IMR-90 (cell line): ENCODE results near the gene ZNF519. TPM values are rescaled to one million over a fixed set of nuclear protein-coding genes. Genes with fewer than 3 reads are reported as not detected.

ENCODE experiments used
- ATAC-seq: fragments of 200-7000 bp; cut with Tn5 transposase; 2 replicates; pipeline ENCODE4 v1.9.1; 2020; ENCODE audit warnings: low read depth, mild to moderate bottlenecking, moderate library complexity
- BruUV-seq: library from RNA; stranded (reverse); fragments of 400-500 nt; replicated peaks from 2 replicates; lab custom pipeline; 2021; lab: Mats Ljungman, UMichigan
- CTCF ChIA-PET: fragments of 300-600 bp; formaldehyde crosslinking; extraction: SDS; loops from one replicate; lab custom pipeline; 2021; ENCODE audit warnings: antibody characterized with exemption; lab: Yijun Ruan, JAX
- POLR2A ChIA-PET: fragments of 300-600 bp; sonication (Branson Sonifier 250); formaldehyde crosslinking; loops from one replicate; lab custom pipeline; 2022; ENCODE audit warnings: antibody characterized with exemption; ENCODE audit not compliant: unreplicated experiment; lab: Charles Lee
- DNase-seq: peaks from one replicate; pipeline ENCODE4 v3.0.0; 2013
- H2AFZ ChIP-seq: replicated peaks from 2 replicates; pipeline ENCODE3; 2013; ENCODE audit warnings: low read length, mild to moderate bottlenecking; ENCODE audit not compliant: poor library complexity
- H2AK5ac ChIP-seq: 2 replicates; pipeline ENCODE4 v1.6.1; 2013; ENCODE audit warnings: low read depth, low read length, inconsistent platforms
- H2AK9ac ChIP-seq: replicated peaks from 2 replicates; pipeline ENCODE3; 2013; ENCODE audit warnings: mild to moderate bottlenecking, low read depth, low read length, moderate library complexity; ENCODE audit not compliant: poor library complexity
- H2BK120ac ChIP-seq: 2 replicates; pipeline ENCODE4 v1.6.1; 2013; ENCODE audit warnings: low read depth, low read length, inconsistent platforms
- H2BK15ac ChIP-seq: 3 replicates; pipeline ENCODE4 v1.6.1; 2013; ENCODE audit warnings: low read depth, low read length, inconsistent platforms
- H2BK20ac ChIP-seq: 2 replicates; pipeline ENCODE4 v1.6.1; 2013; ENCODE audit warnings: low read depth, mild to moderate bottlenecking, inconsistent platforms, low read length, moderate library complexity
- H2BK5ac ChIP-seq: 2 replicates; pipeline ENCODE4 v1.6.1; 2013; ENCODE audit warnings: mild to moderate bottlenecking, low read depth, low read length, inconsistent platforms; ENCODE audit not compliant: poor library complexity, severe bottlenecking
- H3K14ac ChIP-seq: replicated peaks from 2 replicates; pipeline ENCODE4 v1.6.1; 2013; ENCODE audit warnings: low read depth, low read length, inconsistent platforms
- H3K18ac ChIP-seq: 2 replicates; pipeline ENCODE4 v1.6.1; 2013; ENCODE audit warnings: low read depth, low read length, control low read depth
- H3K23ac ChIP-seq: 2 replicates; pipeline ENCODE4 v1.6.1; 2013; ENCODE audit warnings: low read depth, low read length, inconsistent platforms
- H3K27ac ChIP-seq: 2 replicates; pipeline ENCODE4 v1.5.1; 2013; ENCODE audit warnings: mild to moderate bottlenecking, control low read depth, low read length; ENCODE audit not compliant: insufficient read depth
- H3K27me3 ChIP-seq: 2 replicates; pipeline ENCODE4 v1.6.1; 2013; ENCODE audit warnings: low read length; ENCODE audit not compliant: control insufficient read depth, insufficient read depth
- H3K36me3 ChIP-seq: 2 replicates; pipeline ENCODE4 v1.6.1; 2013; ENCODE audit warnings: low read length, mixed read lengths; ENCODE audit not compliant: control insufficient read depth, insufficient read depth
- H3K4ac ChIP-seq: 2 replicates; pipeline ENCODE4 v1.6.1; 2013; ENCODE audit warnings: low read depth, low read length, inconsistent platforms
- H3K4me1 ChIP-seq: 2 replicates; pipeline ENCODE4 v1.6.1; 2013; ENCODE audit warnings: low read length, mixed read lengths; ENCODE audit not compliant: control insufficient read depth, insufficient read depth
- H3K4me2 ChIP-seq: 2 replicates; pipeline ENCODE4 v1.6.1; 2013; ENCODE audit warnings: low read depth, mild to moderate bottlenecking, control low read depth, low read length, moderate library complexity
- H3K4me3 ChIP-seq: 2 replicates; pipeline ENCODE4 v1.5.1; 2013; ENCODE audit warnings: low read depth, mild to moderate bottlenecking, control low read depth, low read length, moderate library complexity; ENCODE audit not compliant: insufficient read depth
- H3K56ac ChIP-seq: 2 replicates; pipeline ENCODE4 v1.6.1; 2013; ENCODE audit warnings: low read length, inconsistent platforms; ENCODE audit not compliant: insufficient read depth; ENCODE audit errors: extremely low read depth
- H3K79me1 ChIP-seq, 2 experiments: 2 replicates each; pipeline ENCODE4 v1.6.1; 2013; ENCODE audit warnings: low read length in 2 of 2, inconsistent platforms in 1 of 2, low read depth in 1 of 2
- H3K9ac ChIP-seq: 2 replicates; pipeline ENCODE4 v1.6.1; 2013; ENCODE audit warnings: low read depth, low read length, control low read depth
- H3K9me1 ChIP-seq: 2 replicates; pipeline ENCODE4 v1.6.1; 2013; ENCODE audit warnings: low read length, inconsistent platforms; ENCODE audit not compliant: insufficient read depth
- H3K9me3 ChIP-seq: 2 replicates; pipeline ENCODE4 v1.6.1; 2013; ENCODE audit warnings: low read length; ENCODE audit not compliant: control insufficient read depth, insufficient read depth
- H4K20me1 ChIP-seq: 2 replicates; pipeline ENCODE4 v1.6.1; 2013; ENCODE audit warnings: low read length, inconsistent platforms; ENCODE audit not compliant: insufficient read depth
- H4K5ac ChIP-seq: 2 replicates; pipeline ENCODE4 v1.6.1; 2013; ENCODE audit warnings: mild to moderate bottlenecking, low read depth, low read length, control low read depth
- H4K8ac ChIP-seq, 2 experiments: 2 replicates each; pipeline ENCODE4 v1.6.1; 2013; ENCODE audit warnings: low read depth in 2 of 2, low read length in 2 of 2, control low read depth in 1 of 2, inconsistent platforms in 1 of 2
- H4K91ac ChIP-seq: 2 replicates; pipeline ENCODE4 v1.6.1; 2013; ENCODE audit warnings: low read depth, low read length, inconsistent platforms; ENCODE audit not compliant: insufficient read depth
- BHLHE40 ChIP-seq: fragments of 150-350 bp; IDR thresholded peaks from 2 replicates; pipeline ENCODE4 v1.6.1; 2016; ENCODE audit warnings: mild to moderate bottlenecking, low read depth, low read length
- CHD1 ChIP-seq: IDR thresholded peaks from 2 replicates; pipeline ENCODE4 v1.6.1; 2012; ENCODE audit warnings: low read depth, low read length, improper control_type of control experiment
- MAZ ChIP-seq: IDR thresholded peaks from 2 replicates; pipeline ENCODE4 v1.6.1; 2012; ENCODE audit warnings: low read depth, mild to moderate bottlenecking, low read length, improper control_type of control experiment, moderate library complexity, borderline replicate concordance
- NFE2L2 ChIP-seq: fragments of 150-350 bp; IDR thresholded peaks from 2 replicates; pipeline ENCODE4 v1.6.1; 2016; ENCODE audit warnings: low read depth, mild to moderate bottlenecking, low read length
- RCOR1 ChIP-seq: IDR thresholded peaks from 2 replicates; pipeline ENCODE4 v1.6.1; 2012; ENCODE audit warnings: mild to moderate bottlenecking, low read length, improper control_type of control experiment; ENCODE audit not compliant: insufficient replicate concordance
- RFX5 ChIP-seq: IDR thresholded peaks from 2 replicates; pipeline ENCODE4 v1.8.0; 2012; ENCODE audit warnings: low read depth, mild to moderate bottlenecking, low read length, moderate library complexity
- SMC3 ChIP-seq: fragments of 150-350 bp; IDR thresholded peaks from 2 replicates; pipeline ENCODE4 v1.6.1; 2016; ENCODE audit warnings: low read depth, mild to moderate bottlenecking, antibody characterized with exemption, low read length, moderate library complexity
- WGBS, 2 experiments: methylation state at CpG; one replicate each; pipeline versions ENCODE4 v1.1.5 to v1.1.7; 2013; ENCODE audit warnings: missing lambda C conversion rate in 2 of 2; ENCODE audit not compliant: insufficient read length in 1 of 2; ENCODE audit errors: extremely low coverage in 2 of 2; 5-methylcytosine and 5-hydroxymethylcytosine counted together
- dilution Hi-C: fragments of 300-500 bp; cut with HindIII; formaldehyde crosslinking; loops from one replicate; pipeline ENCODE4 v1.14.3; 2018; ENCODE audit warnings: low sequenced_read_pairs; ENCODE audit not compliant: unreplicated experiment
- in situ Hi-C: fragments of 300-500 bp; cut with MboI; formaldehyde crosslinking; loops from 3 replicates; pipeline ENCODE4 v1.14.3; 2019; ENCODE audit warnings: low sequenced_read_pairs, inconsistent platforms, mixed read lengths
- intact Hi-C: fragments of 100-400 bp; cut with micrococcal nuclease; formaldehyde crosslinking; loops from 2 replicates; pipeline ENCODE4 v1.10.0; 2022
- polyA plus RNA-seq, 3 experiments: library from polyadenylated mRNA; depleted of rRNA; stranded (reverse); fragments of >200 nt; gene quantifications; 2 replicates each; pipeline ENCODE4 v1.2.3, GENCODE V29; 2012; ENCODE audit warnings: low replicate concordance in 1 of 3
- total RNA-seq: library from RNA; depleted of rRNA; stranded (reverse); fragments of >200 nt; gene quantifications from 2 replicates; pipeline ENCODE4 v1.2.3, GENCODE V29; 2012
- TF ChIP-seq, protein P1 (sequence below): fragments of 150-350 bp; IDR thresholded peaks from 2 replicates; pipeline ENCODE4 v1.6.1; 2016; ENCODE audit warnings: low read depth, mild to moderate bottlenecking, low read length, moderate library complexity, borderline replicate concordance
- TF ChIP-seq, protein P2 (sequence below): fragments of 150-350 bp; IDR thresholded peaks from 2 replicates; pipeline ENCODE4 v1.6.1; 2017; ENCODE audit warnings: mild to moderate bottlenecking, antibody characterized with exemption, low read length, low read depth
- TF ChIP-seq, protein P3 (sequence below): conservative IDR thresholded peaks from 2 replicates; pipeline ENCODE4 v1.5.1; 2012; ENCODE audit warnings: mild to moderate bottlenecking, low read depth, low read length, improper control_type of control experiment

Gene ZNF519
- total and polyA plus RNA-seq, 2 of the 4 experiments (the other 2 are of a cell fraction), result 2.3 to 4.7 TPM

DNA sequence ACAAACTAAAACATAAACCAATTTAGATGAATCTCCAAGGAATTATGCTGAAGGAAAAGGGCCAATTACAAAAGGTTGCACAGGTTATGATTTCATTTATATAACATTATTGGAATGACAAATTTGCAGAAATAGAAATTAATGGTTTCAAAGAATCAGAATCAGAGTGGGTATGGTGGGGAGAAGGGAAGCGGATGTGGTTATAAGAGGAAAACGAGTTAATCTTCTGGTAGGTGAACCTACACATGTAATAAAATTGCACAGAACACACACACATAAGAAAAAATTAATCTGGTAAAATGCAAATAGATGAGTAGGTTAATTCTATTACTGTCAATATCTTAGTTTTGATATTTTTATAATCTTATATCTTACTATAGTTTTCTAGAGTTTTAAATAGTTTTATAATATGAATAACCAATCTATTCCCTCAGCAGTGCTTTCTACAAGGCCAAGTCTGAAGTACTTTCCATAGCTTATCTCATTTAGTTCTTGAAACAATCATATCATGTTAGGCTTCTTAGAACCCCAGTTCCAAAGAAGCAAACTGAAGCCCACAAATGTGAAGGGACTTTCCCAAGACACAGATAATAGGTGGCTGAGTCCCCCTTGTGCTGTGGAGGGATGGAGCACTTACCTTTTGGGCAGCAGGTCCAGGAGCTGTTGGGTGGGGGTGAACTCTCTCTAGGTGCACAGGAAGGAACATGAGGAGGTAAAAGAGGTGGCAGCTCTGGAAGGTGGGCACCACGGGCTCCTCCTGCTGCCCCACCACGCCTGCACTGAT lies 31.5 kb downstream of the ZNF519 start:
- Histone ChIP-seq H3K18ac (no peak overlapping the region), H3K23ac (no peak overlapping the region), H2BK5ac (no peak overlapping the region), H3K4me3 (no peak overlapping the region), H3K79me1 (no peaks in the 10 kb centered on the region), H3K36me3 (0 out of 2 replicates have a peak, but pooled peaks cover 2% of the 10 kb centered on the region), H3K9ac (no peak overlapping the region), H2BK120ac (no peak overlapping the region), H3K9me3 (no peaks in the 10 kb centered on the region), H2BK15ac (no peak overlapping the region), H2AK9ac (no peak overlapping the region), H2AFZ (no peak overlapping the region), H3K4me1 (no peaks in the 10 kb centered on the region), H3K27me3 (no peaks in the 10 kb centered on the region), H4K8ac (no peak overlapping the region), H3K14ac (no peak overlapping the region), H3K4me2 (no peak overlapping the region), H4K5ac (no peak overlapping the region), H3K4ac (no peak overlapping the region), H4K91ac (no peak overlapping the region), H3K27ac (no peak overlapping the region), H3K56ac (no peak overlapping the region), H2AK5ac (no peak overlapping the region), H2BK20ac (no peak overlapping the region), H3K9me1 (no peaks in the 10 kb centered on the region), H4K20me1 (no peaks in the 10 kb centered on the region)
- ATAC-seq (no peak), DNase-seq (no peak)
- intact Hi-C loops (no loop called here), dilution Hi-C loops (no loop called here), in situ Hi-C loops (no loop called here)
- WGBS, 2 experiments, result 100% methylated on average over 1 of the region's 4 CpGs; no CpG with 5 or more reads in 1 of the 2 experiments
- TF ChIP-seq, protein P1, sequence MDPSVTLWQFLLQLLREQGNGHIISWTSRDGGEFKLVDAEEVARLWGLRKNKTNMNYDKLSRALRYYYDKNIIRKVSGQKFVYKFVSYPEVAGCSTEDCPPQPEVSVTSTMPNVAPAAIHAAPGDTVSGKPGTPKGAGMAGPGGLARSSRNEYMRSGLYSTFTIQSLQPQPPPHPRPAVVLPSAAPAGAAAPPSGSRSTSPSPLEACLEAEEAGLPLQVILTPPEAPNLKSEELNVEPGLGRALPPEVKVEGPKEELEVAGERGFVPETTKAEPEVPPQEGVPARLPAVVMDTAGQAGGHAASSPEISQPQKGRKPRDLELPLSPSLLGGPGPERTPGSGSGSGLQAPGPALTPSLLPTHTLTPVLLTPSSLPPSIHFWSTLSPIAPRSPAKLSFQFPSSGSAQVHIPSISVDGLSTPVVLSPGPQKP, result no peak
- TF ChIP-seq SMC3, result no peak
- TF ChIP-seq, protein P2, sequence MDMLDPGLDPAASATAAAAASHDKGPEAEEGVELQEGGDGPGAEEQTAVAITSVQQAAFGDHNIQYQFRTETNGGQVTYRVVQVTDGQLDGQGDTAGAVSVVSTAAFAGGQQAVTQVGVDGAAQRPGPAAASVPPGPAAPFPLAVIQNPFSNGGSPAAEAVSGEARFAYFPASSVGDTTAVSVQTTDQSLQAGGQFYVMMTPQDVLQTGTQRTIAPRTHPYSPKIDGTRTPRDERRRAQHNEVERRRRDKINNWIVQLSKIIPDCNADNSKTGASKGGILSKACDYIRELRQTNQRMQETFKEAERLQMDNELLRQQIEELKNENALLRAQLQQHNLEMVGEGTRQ, result no peak
- no peak for TF ChIP-seq CHD1
- TF ChIP-seq NFE2L2, result no peak
- TF ChIP-seq, protein P3, sequence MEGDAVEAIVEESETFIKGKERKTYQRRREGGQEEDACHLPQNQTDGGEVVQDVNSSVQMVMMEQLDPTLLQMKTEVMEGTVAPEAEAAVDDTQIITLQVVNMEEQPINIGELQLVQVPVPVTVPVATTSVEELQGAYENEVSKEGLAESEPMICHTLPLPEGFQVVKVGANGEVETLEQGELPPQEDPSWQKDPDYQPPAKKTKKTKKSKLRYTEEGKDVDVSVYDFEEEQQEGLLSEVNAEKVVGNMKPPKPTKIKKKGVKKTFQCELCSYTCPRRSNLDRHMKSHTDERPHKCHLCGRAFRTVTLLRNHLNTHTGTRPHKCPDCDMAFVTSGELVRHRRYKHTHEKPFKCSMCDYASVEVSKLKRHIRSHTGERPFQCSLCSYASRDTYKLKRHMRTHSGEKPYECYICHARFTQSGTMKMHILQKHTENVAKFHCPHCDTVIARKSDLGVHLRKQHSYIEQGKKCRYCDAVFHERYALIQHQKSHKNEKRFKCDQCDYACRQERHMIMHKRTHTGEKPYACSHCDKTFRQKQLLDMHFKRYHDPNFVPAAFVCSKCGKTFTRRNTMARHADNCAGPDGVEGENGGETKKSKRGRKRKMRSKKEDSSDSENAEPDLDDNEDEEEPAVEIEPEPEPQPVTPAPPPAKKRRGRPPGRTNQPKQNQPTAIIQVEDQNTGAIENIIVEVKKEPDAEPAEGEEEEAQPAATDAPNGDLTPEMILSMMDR, result no peak
- TF ChIP-seq RCOR1, result no peak
- no peak for TF ChIP-seq MAZ
- TF ChIP-seq RFX5, result no peak
- TF ChIP-seq BHLHE40, result no peak
- ChIA-PET CTCF (no interaction called here), POLR2A (no interaction called here)
- BruUV-seq, result no TSS peak
